Tibial nerve (tissue), 4 donors: ENCODE measurements around the gene PLEKHO1. TPM values are rescaled to one million over a fixed set of nuclear protein-coding genes. Genes with fewer than 3 reads are reported as not detected.
"Not testable (repeated sequence)": the region's sequence is repeated elsewhere in the genome, so short reads cannot be mapped to it uniquely, and the experiment has no call there.

Source experiments
- DNase-seq, 2 donors: peaks; one replicate each; pipeline ENCODE4 v3.0.0-alpha.2; 2019; ENCODE audit warnings: low spot score in 2 of 2
- H3K27ac ChIP-seq, 4 donors: fragments of 200-600 bp; sonication (generic) in 3 of 4; one replicate each; pipeline ENCODE4 v1.5.1; 2017 to 2019; ENCODE audit warnings: mild to moderate bottlenecking in 1 of 4
- H3K27me3 ChIP-seq, 2 donors: fragments of 200-600 bp; sonication (generic) in 1 of 2; one replicate each; pipeline versions ENCODE4 v1.5.1 to v1.6.0; 2017 to 2019
- H3K36me3 ChIP-seq, 3 donors: fragments of 200-600 bp; sonication (generic); one replicate each; pipeline ENCODE4 v1.5.1; 2018 to 2019
- H3K4me1 ChIP-seq, 4 donors: fragments of 200-600 bp; sonication (generic) in 3 of 4; one replicate each; pipeline ENCODE4 v1.5.1; 2017 to 2019
- H3K4me3 ChIP-seq, 4 donors: fragments of 200-600 bp; sonication (generic) in 3 of 4; one replicate each; pipeline ENCODE4 v1.5.1; 2017 to 2019; ENCODE audit warnings: mild to moderate bottlenecking in 1 of 4, moderate library complexity in 1 of 4
- H3K9me3 ChIP-seq, 4 donors: fragments of 200-600 bp; sonication (generic) in 3 of 4; one replicate each; pipeline ENCODE4 v1.5.1; 2017 to 2019
- CTCF ChIP-seq, 5 experiments: fragments of 200-600 bp in 3 of 5; fragments of 450-650 bp in 2 of 5; sonication (generic) in 3 of 5; IDR thresholded peaks; one replicate each; pipeline ENCODE4 v1.5.1; 2016 to 2019; ENCODE audit warnings: antibody characterized with exemption in 5 of 5, mild to moderate bottlenecking in 3 of 5, moderate library complexity in 2 of 5
- EP300 ChIP-seq, 2 donors: sonication (generic); formaldehyde crosslinking; IDR thresholded peaks; one replicate each; pipeline ENCODE4 v1.6.1; 2017; ENCODE audit warnings: antibody characterized with exemption in 2 of 2, mild to moderate bottlenecking in 1 of 2
- POLR2A ChIP-seq, 2 donors: fragments of 450-650 bp; IDR thresholded peaks; one replicate each; pipeline ENCODE4 v1.6.1; 2017; ENCODE audit warnings: antibody characterized with exemption in 2 of 2, mild to moderate bottlenecking in 2 of 2, moderate library complexity in 2 of 2
- WGBS, 2 donors: methylation state at CpG; one replicate each; pipeline ENCODE4 v1.1.5; 2018; 5-methylcytosine and 5-hydroxymethylcytosine counted together
- total RNA-seq, 4 donors: library from RNA; depleted of rRNA; stranded (reverse); fragments of >200 nt; gene quantifications; one replicate each; pipeline ENCODE4 v1.1.0, GENCODE V29; 2016

The PLEKHO1 gene
- total RNA-seq, 4 donors from 2014 or later, result 37.8 to 55.2 (median 39.9) TPM

GRCh38 chr1:150207281-150207971, 57.7 kb downstream of the PLEKHO1 start:
- DNase-seq, result no peak
- no peak overlapping the region for H3K4me3 ChIP-seq
- WGBS, 2 donors, result 89 to 92% methylated on average over 7 of the region's 7 CpGs
- H3K27me3 ChIP-seq, result no peaks in the 10 kb centered on the region
- H3K27ac ChIP-seq, result no peak overlapping the region
- TF ChIP-seq CTCF (IDR thresholded peaks at IDR 0.05) (no peak), EP300 (IDR thresholded peaks at IDR 0.05) (no peak), POLR2A (IDR thresholded peaks at IDR 0.05) (no peak)
- no peaks in the 10 kb centered on the region for H3K9me3 ChIP-seq
- H3K4me1 ChIP-seq, result no peaks in the 10 kb centered on the region
- no peaks in the 10 kb centered on the region for H3K36me3 ChIP-seq

- H3K27me3 ChIP-seq, result not testable (repeated sequence)
Observed at GRCh38 chr1:150208460-150208859, 58.7 kb downstream of the PLEKHO1 start.

More at GRCh38 chr1:150208460-150208859, 58.7 kb downstream of the PLEKHO1 start:
- H3K27ac ChIP-seq, H3K36me3 ChIP-seq, DNase-seq, H3K4me3 ChIP-seq, H3K9me3 ChIP-seq, H3K4me1 ChIP-seq: not testable (repeated sequence)
- 85 to 86% methylated on average over 6 of the region's 6 CpGs for WGBS, 2 donors

Other genes with a start within 250 kb of the PLEKHO1 start
- 1 to 10 TPM in 2 of 4 donors, under 1 TPM in 2; 0.66 to 2.7 (median 1.8) TPM for gene SV2A, start 232.1 kb upstream of the PLEKHO1 start, total RNA-seq
- 10 to 100 TPM in 2 of 4 donors, 1 to 10 TPM in 2; 6.3 to 14.3 (median 9.7) TPM for gene SF3B4, start 222.1 kb upstream of the PLEKHO1 start, total RNA-seq
- gene MTMR11, start 213.0 kb upstream of the PLEKHO1 start, total RNA-seq, result 10 to 100 TPM; 10.3 to 21.4 (median 13.6) TPM
- 10 to 100 TPM; 54.3 to 84.6 (median 80.1) TPM for gene OTUD7B, start 139.2 kb upstream of the PLEKHO1 start, total RNA-seq
- gene VPS45, start 82.1 kb upstream of the PLEKHO1 start, total RNA-seq, result 10 to 100 TPM; 32.6 to 41.2 (median 37.1) TPM
- gene ANP32E, start 86.2 kb downstream of the PLEKHO1 start, total RNA-seq, result 10 to 100 TPM; 17.7 to 29.9 (median 23.7) TPM
- gene CA14, start 107.9 kb downstream of the PLEKHO1 start, total RNA-seq, result 1 to 10 TPM in 1 of 4 donors, under 1 TPM in 1, not detected in 2; 0.22 to 2.3 TPM
- 100 to 1,000 TPM in 1 of 4 donors, 10 to 100 TPM in 3; 68.1 to 108 (median 87.3) TPM for gene APH1A, start 119.1 kb downstream of the PLEKHO1 start, total RNA-seq
- 10 to 100 TPM in 3 of 4 donors, 1 to 10 TPM in 1; 5.2 to 25.8 (median 14.1) TPM for gene C1orf54, start 122.9 kb downstream of the PLEKHO1 start, total RNA-seq
- gene CIART, start 132.6 kb downstream of the PLEKHO1 start, total RNA-seq, result 10 to 100 TPM in 1 of 4 donors, 1 to 10 TPM in 3; 2.7 to 12.8 (median 6.4) TPM
- gene MRPS21, start 143.9 kb downstream of the PLEKHO1 start, total RNA-seq, result 10 to 100 TPM; 31.4 to 55.5 (median 44.3) TPM
- 10 to 100 TPM; 50.4 to 81.0 (median 66.3) TPM for gene PRPF3, start 171.6 kb downstream of the PLEKHO1 start, total RNA-seq
- 10 to 100 TPM; 16.2 to 27.6 (median 24.8) TPM for gene RPRD2, start 214.2 kb downstream of the PLEKHO1 start, total RNA-seq